GM12891 (cell line): ENCODE measurements around the gene SSBP2.
A peak's percentile ranks its signal among the peaks of the same experiment; 100 is the strongest.

Source experiments
- DNase-seq: peaks from one replicate; pipeline ENCODE4 v3.0.0; 2011; ENCODE audit warnings: low spot score; ENCODE audit not compliant: insufficient read length
- FAIRE-seq: peaks from 2 replicates; lab custom pipeline; 2011; peaks lifted over from hg19 to GRCh38; lab: Jason Lieb, UNC
- PAX5 ChIP-seq: IDR thresholded peaks from 2 replicates; pipeline ENCODE4 v1.6.1; 2011; ENCODE audit warnings: low read length, moderate library complexity, mild to moderate bottlenecking; ENCODE audit not compliant: insufficient read depth, severe bottlenecking
- POLR2A ChIP-seq: IDR thresholded peaks from 2 replicates; pipeline ENCODE4 v1.6.1; 2011; ENCODE audit warnings: low read depth, low read length, control low read depth
- POLR2AphosphoS5 ChIP-seq: IDR thresholded peaks from 2 replicates; pipeline ENCODE4 v1.6.1; 2011; ENCODE audit warnings: low read depth, low read length, control low read depth
- POU2F2 ChIP-seq: IDR thresholded peaks from 2 replicates; pipeline ENCODE4 v1.6.1; 2011; ENCODE audit warnings: low read depth, mild to moderate bottlenecking, control low read depth, low read length, moderate library complexity
- SPI1 ChIP-seq: IDR thresholded peaks from 2 replicates; pipeline ENCODE4 v1.6.1; 2011; ENCODE audit warnings: low read depth, low read length, control low read depth
- TAF1 ChIP-seq: IDR thresholded peaks from 2 replicates; pipeline ENCODE4 v1.6.1; 2011; ENCODE audit warnings: low read depth, low read length, control low read depth

The SSBP2 gene

GRCh38 chr5:81405126-81405891, 345.6 kb downstream of the SSBP2 start:
- FAIRE-seq (no peak), DNase-seq (no peak)
- TF ChIP-seq POLR2AphosphoS5 (no peak), TAF1 (no peak), POU2F2 (no peak), SPI1 (no peak), PAX5 (no peak), POLR2A (no peak)

DNA sequence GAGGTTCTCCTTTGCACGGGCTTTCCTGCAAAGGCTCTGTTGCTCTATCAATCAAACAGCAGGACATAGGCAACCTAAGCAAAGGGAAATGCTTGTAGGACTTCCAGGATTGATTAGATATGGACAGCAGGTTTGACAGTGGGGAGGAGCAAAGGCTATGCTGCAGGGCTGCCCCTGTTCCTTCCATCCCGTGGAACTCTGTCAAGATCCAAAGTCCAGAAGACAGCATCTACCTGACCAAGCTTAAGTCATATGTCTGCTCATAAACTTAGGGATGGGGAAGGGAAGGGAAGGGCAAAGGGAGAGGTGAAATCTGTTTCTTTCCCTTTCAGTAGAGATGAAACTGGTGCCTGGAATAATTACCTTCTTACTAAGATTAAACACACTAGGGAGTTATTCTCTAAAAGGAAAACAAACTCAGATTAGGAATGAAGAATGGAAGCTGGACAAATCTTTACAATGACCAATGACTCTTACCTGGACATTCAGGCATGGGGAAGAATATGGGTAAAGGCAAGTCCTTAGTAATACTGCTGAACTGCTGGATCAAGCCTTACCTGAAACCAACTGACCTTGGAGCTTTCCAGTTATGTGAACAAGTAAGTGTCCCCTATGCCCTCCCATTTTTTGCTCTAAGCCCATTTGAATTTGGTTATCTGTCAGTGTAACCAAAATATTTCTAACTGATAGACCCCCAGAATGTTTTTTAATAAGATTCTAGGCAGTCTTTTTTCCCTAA, 348.5 kb downstream of the SSBP2 start:
- DNase-seq (no peak), FAIRE-seq (no peak)
- TF ChIP-seq POLR2A (no peak), SPI1 (no peak), PAX5 (no peak), POLR2AphosphoS5 (no peak), POU2F2 (no peak), TAF1 (no peak)

DNA sequence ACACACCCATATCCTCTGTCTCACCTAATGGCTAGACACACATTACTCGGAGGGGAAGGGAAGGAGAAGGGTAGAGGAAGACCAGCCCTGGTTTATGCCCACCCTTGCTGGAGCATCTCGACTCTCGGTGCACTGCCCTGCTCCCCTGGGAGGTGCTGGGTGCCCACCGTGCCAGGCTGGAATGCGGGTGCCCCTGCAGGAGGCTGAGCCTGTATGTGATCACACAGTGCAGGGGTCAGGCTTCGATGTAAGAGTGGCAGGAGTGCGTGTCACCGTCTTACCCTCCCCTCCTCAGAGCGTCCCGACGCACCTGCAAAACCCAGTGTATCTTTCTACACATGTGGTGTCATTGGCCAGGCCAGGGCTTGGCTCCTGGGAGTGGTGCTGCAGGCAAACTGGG, 349.6 kb downstream of the SSBP2 start:
- FAIRE-seq (no peak), DNase-seq (no peak)
- no peak for TF ChIP-seq PAX5
- no peak for TF ChIP-seq SPI1
- TF ChIP-seq POU2F2: no peak
- no peak for TF ChIP-seq POLR2A
- TF ChIP-seq TAF1: no peak

GRCh38 chr5:81400375-81400774, 350.5 kb downstream of the SSBP2 start:
- FAIRE-seq (no peak), DNase-seq (no peak)
- TF ChIP-seq POU2F2: no peak
- no peak for TF ChIP-seq TAF1
- TF ChIP-seq POLR2AphosphoS5: no peak
- no peak for TF ChIP-seq SPI1
- TF ChIP-seq PAX5: no peak

GRCh38 chr5:81398741-81399140, 352.2 kb downstream of the SSBP2 start:
- TF ChIP-seq POU2F2: no peak
- TF ChIP-seq PAX5: no peak
- no peak for TF ChIP-seq TAF1
- no peak for TF ChIP-seq POLR2AphosphoS5
- no peak for TF ChIP-seq POLR2A
- no peak for TF ChIP-seq SPI1
- DNase-seq (no peak), FAIRE-seq (no peak)

DNA sequence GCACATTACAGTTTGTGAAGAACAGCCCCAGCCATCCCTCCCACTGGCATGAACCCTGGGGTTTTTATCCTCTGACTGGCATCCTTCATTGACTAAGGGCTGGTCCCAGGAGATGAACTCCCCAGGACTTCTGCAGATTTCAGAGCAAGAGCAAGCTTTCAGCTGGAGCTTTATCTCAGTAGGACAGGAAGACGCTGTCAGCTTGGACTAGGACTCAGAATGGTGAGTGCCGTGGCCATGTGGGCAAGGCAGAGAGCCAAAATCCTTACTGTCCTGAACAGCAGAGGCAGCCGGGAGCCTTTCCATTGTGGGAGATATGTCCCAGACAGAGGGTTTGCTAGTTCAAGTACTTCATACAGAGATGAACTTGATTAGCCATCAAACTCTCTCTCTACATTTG, 353.7 kb downstream of the SSBP2 start:
- FAIRE-seq (no peak), DNase-seq (no peak)
- TF ChIP-seq POLR2AphosphoS5: no peak
- no peak for TF ChIP-seq TAF1
- TF ChIP-seq PAX5: no peak
- no peak for TF ChIP-seq POLR2A
- no peak for TF ChIP-seq POU2F2
- TF ChIP-seq SPI1: no peak

GRCh38 chr5:81395262-81395661, 355.6 kb downstream of the SSBP2 start:
- TF ChIP-seq SPI1 (no peak), TAF1 (no peak), PAX5 (no peak), POLR2A (no peak), POLR2AphosphoS5 (no peak), POU2F2 (no peak)
- DNase-seq (no peak), FAIRE-seq (no peak)

- TF ChIP-seq SPI1: no peak
- no peak for TF ChIP-seq POU2F2
- no peak for TF ChIP-seq POLR2AphosphoS5
- TF ChIP-seq POLR2A: no peak
- no peak for TF ChIP-seq PAX5
- no peak for TF ChIP-seq TAF1
Observed at GRCh38 chr5:81393783-81394718, 356.8 kb downstream of the SSBP2 start, which contains the start of gene ACOT12. TSS of gene ACOT12 (minus strand) at chr5:81394134. CDS start at chr5:81394114, 20 bp downstream.

DNA sequence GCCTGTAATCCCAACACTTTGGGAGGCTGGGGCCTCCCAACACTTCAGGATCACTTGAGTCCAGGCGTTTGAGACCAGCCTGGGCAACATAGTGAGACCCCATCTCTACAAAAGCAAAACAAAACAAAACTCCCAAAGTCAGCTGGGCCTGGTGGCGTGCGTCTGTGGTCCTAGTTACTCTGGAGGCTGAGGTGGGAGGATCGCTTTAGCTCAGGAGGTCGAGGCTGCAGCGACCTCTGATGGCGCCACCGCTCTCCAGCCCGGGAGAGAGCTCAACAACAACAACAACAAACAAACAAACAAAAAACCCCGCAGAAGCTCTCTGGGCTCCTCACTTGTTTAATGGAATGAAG, 357.5 kb downstream of the SSBP2 start:
- DNase-seq (no peak), FAIRE-seq (peak; percentile 16)
- TF ChIP-seq TAF1 (no peak), PAX5 (no peak), POU2F2 (no peak), POLR2A (no peak), POLR2AphosphoS5 (no peak), SPI1 (no peak)

More at GRCh38 chr5:81393783-81394718, 356.8 kb downstream of the SSBP2 start, which contains the start of gene ACOT12:
- peak; percentile 10 for DNase-seq
- no peak for FAIRE-seq
